Measurements from ENCODE around the gene SLC6A18.

Gene SLC6A18

GRCh38 chr5:1231354-1231905, 6.2 kb downstream of the SLC6A18 start:
- no peak for DNase-seq (ENCODE audit: low read depth in 2 of 2)

DNA sequence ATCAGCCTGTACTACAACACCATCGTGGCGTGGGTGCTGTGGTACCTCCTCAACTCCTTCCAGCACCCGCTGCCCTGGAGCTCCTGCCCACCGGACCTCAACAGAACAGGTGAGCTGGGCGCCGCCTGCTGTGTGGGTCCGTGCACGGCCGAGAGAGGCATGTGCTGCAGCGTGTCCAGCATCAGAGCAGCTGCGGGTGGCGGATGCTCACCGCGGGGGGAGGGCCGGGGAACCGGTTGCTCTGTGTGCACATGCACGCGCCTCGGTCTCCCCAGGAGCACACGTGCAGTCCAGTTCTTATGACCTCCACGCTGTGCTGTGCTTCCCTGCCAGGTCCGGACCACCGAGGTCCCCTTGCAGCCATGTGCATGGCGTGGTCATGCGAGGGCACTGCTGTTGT, 7.6 kb downstream of the SLC6A18 start:
- no peak for DNase-seq (ENCODE audit: low read depth in 2 of 2)

DNA sequence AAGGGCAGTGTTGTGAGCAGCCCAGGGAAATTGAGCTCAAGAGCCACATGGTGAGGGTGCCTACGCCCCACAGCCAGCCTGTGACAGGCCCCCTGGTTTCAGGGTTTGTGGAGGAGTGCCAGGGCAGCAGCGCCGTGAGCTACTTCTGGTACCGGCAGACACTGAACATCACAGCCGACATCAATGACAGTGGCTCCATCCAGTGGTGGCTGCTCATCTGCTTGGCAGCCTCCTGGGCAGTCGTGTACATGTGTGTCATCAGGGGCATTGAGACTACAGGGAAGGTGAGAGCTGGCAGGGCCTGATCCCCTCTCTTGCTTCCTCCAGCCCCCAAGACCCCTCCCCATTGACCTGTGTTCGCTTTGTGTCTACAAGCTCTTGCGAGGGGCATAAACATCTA, 10.2 kb downstream of the SLC6A18 start:
- no peak for DNase-seq (ENCODE audit: low read depth in 2 of 2)

DNA sequence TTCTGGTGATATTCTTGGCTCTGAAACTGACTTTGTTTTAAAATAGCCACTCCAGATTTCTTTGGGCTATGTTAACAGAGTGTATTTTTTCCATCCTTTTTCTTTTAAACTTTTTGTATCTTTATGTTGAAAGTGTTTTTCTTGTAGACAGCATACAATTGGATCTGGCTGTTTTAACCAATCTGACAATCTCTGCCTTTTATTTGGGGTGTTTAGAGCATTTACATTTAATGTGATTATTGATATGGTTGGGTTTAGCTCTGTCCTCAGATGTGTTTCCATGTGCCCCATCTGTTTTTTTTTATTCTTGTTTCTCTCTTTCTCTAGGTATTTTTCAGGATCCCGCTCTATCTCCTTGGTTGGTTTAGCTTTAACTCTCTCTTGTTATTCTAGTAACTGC, 10.7 kb downstream of the SLC6A18 start:
- no peak for DNase-seq (ENCODE audit: low read depth in 2 of 2)

- DNase-seq (ENCODE audit: low read depth in 2 of 2) = no peak
These were observed 14.5 kb downstream of the SLC6A18 start for GRCh38 chr5:1239505-1240251.

DNA sequence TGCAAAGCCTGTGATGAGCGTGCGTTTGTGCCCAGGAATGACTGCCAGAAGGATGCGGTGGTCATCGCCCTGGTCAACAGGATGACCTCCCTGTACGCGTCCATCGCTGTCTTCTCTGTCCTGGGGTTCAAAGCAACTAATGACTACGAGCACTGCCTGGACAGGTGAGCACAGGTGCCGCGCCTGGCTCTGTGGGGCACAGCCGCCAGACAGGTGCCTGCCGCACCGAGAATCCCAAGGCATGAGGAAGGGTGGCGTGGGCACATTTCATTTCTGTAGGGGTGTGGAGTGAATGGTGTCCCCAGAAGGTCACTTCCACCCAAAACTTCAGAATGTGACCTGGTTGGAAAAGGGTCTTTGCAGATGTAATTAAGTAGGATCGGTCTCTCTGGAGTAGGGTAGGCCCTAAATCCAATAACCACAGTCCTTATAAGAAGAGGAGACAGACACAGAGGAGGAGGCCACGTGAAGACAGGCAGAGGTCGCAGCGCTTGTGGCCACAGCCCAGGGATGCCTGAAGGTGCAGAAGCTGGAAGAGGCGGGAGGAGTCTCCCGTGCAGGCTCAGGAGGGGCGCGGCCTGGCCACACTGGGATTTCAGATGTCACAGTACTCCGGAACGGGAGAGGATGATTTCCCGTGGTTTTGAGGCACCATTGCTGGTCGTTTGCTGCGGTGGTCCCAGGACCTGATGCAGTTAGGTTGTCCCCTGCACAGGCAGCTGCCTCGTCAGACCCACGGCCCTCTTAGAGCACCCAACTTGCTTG, 15.5 kb downstream of the SLC6A18 start:
- DNase-seq (ENCODE audit: low read depth in 2 of 2) = no peak

GRCh38 chr5:1241509-1242080, 16.4 kb downstream of the SLC6A18 start:
- DNase-seq (ENCODE audit: low read depth in 2 of 2) = no peak

DNA sequence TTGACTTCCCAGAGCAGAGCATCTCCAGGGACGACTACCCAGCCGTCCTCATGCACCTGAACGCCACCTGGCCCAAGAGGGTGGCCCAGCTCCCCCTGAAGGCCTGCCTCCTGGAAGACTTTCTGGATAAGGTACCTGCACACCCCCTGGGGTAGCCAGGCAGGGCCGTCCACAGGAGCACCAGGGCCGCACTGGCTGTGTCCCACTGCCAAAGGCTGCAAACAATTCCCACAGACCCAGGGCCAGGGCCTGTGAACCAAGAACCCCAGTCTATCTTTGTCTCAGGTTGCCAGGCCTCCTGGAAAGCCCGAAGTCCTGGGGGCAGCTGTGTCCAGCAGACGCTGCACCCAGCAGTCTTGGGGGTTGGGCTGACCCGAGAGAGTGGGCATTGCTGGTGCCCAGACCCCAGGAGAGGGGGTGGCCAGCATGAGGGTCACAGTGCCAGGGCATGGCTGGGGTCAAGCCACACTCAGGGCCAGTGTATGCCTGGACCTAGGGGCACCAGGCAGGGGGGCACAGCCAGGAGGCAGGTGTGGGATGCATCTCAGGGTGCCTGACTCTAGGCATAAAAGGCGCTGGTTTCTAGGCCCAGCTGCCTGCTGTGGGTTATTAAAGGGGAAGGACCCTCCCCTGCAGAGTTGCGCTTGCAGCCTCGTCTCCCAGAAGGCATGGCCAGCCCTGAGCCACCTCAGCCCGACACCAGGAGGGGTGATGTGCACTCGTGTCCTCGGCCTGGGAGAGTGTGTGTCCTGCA, 17.7 kb downstream of the SLC6A18 start:
- no peak for DNase-seq (ENCODE audit: low read depth in 2 of 2)

DNA sequence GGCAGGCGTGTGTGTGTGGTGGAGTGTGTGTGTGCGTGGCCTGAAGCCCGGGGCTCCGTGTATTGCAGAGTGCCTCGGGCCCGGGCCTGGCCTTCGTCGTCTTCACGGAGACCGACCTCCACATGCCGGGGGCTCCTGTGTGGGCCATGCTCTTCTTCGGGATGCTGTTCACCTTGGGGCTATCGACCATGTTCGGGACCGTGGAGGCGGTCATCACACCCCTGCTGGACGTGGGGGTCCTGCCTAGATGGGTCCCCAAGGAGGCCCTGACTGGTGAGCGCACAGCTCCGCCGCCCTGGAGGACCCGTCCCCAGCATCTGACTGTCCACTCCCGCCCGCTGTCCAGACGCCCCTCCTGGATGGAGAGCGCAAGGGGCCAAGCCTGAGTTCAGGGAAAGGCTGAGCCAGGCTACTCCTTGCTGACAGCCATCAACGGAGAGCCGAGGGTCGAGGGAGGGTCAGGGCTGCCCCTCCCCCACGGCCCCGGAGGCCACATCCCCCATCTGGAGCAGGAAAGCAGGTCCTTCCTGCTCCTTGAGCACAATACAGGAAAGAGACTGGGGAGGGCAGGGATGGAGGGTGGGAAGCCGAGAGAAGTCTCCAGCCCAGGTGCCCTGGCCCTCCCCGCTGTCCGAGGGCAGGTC, 18.4 kb downstream of the SLC6A18 start:
- DNase-seq (ENCODE audit: low read depth in 2 of 2) = no peak

DNA sequence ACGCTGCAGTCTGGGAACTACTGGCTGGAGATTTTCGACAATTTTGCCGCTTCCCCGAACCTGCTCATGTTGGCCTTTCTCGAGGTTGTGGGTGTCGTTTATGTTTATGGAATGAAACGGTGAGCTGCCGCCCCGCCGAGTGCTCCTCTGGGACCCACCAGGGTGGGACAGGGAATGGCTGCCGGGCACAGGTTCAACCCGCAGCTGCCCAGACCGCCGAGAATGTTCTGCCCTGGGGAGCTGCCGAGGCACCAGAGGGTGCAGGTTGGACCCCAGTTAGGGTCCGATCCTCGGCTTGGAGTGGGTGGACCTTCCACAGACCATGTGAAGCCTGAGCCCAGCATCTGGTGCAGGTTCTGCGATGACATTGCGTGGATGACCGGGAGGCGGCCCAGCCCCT, 19.1 kb downstream of the SLC6A18 start:
- DNase-seq (ENCODE audit: low read depth in 2 of 2) = no peak

DNA sequence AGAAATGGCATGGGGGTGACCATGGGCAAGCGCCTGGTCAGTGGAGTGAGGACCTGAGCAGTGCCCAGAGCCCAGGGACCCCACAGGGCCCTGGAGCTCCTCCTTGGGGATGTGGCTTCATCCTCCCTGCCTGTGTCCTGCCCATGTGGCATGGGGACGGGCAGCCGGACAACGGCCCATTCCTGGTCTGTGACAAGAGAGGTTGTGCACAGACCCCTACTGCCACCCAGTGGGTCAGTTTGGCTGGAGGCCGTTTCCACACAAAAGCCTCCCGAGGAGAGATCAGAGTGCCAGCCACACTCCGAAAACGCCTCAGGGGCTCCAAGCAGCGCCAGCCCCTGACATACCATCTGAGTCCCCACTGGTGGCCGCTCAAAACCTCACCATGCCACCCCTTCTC, 19.8 kb downstream of the SLC6A18 start:
- DNase-seq (ENCODE audit: low read depth in 2 of 2) = no peak

- no peak for DNase-seq (ENCODE audit: low read depth in 2 of 2)
These were observed 20.9 kb downstream of the SLC6A18 start for GRCh38 chr5:1245905-1246576.

- DNase-seq (ENCODE audit: low read depth in 2 of 2) = no peak
These were observed 21.7 kb downstream of the SLC6A18 start for GRCh38 chr5:1246711-1247431.

DNA sequence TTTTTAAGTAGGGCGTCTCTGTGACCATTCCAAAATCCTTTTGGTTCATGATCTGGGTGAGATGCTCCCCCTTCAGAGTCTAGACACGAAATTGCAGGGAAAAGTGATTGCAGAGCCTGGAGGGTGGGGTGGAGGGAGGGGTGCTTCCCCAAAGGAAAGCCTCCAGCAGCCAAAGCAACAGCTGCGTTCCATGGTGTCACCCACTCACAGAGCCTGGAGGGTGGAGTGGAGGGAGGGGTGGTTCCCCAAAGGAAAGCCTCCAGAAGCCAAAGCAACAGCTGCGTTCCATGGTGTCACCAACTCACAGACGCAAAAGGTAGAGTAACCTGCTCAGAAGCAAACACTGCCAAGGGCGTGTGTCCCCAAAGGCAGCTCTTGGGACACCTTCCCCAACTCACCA, 22.6 kb downstream of the SLC6A18 start:
- no peak for DNase-seq (ENCODE audit: low read depth in 2 of 2)

GRCh38 chr5:1249366-1250280, 24.4 kb downstream of the SLC6A18 start:
- no peak for DNase-seq (ENCODE audit: low read depth in 2 of 2)

DNA sequence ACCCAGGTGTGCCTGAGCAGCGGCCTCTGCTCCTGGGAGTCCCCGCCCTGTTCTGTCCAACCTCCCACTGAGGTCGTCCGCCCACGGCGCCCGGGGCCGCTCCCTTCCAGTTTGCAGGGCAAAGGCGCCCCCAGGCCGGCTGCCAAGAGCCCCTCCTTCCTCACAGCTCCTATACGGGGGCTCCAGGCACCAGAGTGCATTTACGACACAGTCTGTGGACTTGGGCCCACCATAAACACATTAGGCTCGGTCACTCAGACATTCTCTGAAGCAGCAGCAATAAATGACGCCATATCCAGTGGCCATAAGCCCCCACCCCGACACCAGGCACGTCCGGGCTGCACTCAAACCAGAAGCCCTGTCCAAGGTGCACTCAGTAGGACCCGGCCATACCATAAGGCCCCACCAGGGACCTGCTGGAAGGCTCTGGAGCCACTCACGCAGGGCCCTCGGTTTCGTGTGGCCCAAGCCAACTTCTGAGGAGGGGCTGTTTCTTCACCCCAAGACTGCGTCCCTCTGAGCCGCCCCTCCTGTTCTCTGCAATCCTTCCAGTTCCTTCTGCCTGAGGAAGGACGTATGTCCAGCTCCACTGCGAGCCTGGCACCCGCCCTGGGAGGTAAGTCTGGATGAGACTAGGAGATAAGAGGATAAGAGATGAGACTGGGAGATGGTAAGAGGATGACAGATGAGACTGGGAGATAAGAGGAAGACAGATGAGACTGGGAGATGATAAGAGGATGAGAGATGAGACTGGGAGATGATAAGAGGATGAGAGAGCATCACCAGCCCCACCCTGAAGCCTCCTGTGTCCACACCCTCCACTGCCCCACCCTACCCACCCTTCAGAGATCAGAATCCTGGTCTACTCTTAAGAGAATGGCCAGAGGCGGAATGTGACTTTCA, 26.7 kb downstream of the SLC6A18 start:
- no peak for DNase-seq (ENCODE audit: low read depth in 2 of 2)

DNA sequence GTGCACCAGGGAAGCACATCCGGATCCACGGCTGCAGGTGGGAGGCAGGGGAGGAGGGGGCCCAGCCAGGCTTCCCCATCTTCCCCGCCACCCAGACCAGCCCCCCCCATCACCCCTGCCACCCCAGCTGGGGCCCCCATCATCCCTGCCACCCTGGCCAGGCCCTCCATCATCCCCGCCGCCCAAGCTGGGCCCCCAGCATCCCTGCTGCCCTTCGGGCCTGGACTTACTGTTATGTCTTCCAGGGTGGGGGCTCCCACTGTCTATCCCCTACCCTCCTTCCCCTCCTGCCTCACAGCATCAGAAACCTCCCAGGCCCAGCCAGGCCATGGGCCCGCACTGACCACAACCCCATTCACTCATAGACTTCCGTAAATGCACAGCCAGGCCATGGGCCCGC, 27.5 kb downstream of the SLC6A18 start:
- DNase-seq (ENCODE audit: low read depth in 2 of 2) = no peak

GRCh38 chr5:1253456-1254105, 28.4 kb downstream of the SLC6A18 start:
- DNase-seq (ENCODE audit: low read depth in 2 of 2) = no peak
